Mucosa of rectum (tissue), 2 donors: ENCODE measurements around the gene SEZ6L2.

Experiments used
- H3K27ac ChIP-seq, 2 donors: one replicate each; pipeline ENCODE4 v1.7.0; 2013; ENCODE audit warnings: inconsistent platforms in 2 of 2, low read depth in 2 of 2, low read length in 2 of 2
- H3K27me3 ChIP-seq, 2 donors: one replicate each; pipeline ENCODE4 v1.7.0; 2013; ENCODE audit warnings: low read length in 2 of 2; ENCODE audit not compliant: control insufficient read depth in 2 of 2, insufficient read depth in 2 of 2
- H3K36me3 ChIP-seq, 2 donors: one replicate each; pipeline ENCODE4 v1.7.0; 2013; ENCODE audit warnings: low read length in 2 of 2; ENCODE audit not compliant: control insufficient read depth in 2 of 2, insufficient read depth in 2 of 2
- H3K4me1 ChIP-seq, 2 donors: one replicate each; pipeline ENCODE4 v1.7.0; 2013; ENCODE audit warnings: low read length in 2 of 2, mild to moderate bottlenecking in 1 of 2; ENCODE audit not compliant: control insufficient read depth in 2 of 2, insufficient read depth in 2 of 2
- H3K4me3 ChIP-seq, 2 donors: one replicate each; pipeline ENCODE4 v1.7.0; 2013; ENCODE audit warnings: low read length in 2 of 2
- H3K9ac ChIP-seq, 2 donors: one replicate each; pipeline ENCODE4 v1.7.0; 2013; ENCODE audit warnings: low read length in 2 of 2, low read depth in 1 of 2, mild to moderate bottlenecking in 1 of 2
- H3K9me3 ChIP-seq, 2 donors: one replicate each; pipeline ENCODE4 v1.7.0; 2013; ENCODE audit warnings: low read length in 2 of 2; ENCODE audit not compliant: control insufficient read depth in 2 of 2
- donor health status: healthy.
- donor health status: Normal muscosa, but diverticular disease.

Gene SEZ6L2

DNA sequence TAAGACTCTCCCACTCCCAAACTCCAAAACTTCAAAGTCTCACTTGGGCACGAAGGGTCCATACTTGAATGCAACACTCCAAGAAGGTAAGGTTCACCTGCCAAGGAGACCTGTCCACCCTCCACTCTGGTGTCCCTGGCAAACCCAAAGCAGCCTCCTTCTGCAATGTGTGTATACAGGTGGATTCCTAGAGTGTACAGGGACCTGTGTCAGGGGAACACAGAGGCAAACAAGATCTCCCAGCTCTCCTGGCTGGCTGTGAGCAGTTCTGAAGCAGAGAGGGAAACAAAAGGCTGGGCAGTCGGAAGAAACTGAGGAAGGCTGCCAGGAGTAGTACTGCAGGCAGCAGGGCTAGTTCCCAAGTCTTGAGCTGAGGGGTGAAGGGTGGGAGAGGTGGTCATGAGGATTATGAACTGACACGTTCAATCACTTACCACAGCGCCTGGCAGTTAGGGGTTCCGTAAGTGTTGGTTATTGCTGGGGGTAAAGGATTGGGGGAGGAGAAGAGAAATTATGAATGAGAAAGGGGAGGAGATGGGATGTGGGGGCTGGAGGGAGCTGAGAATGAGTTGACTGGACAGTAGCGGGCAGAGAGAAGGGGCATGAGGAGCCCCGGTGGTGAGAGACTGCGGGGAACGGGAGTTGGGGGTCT is 25.9 kb upstream of the SEZ6L2 start:
- Histone ChIP-seq H3K36me3 (peaks cover 16 to 21% of the 10 kb centered on the region in 2 donors), H3K27ac (no peak overlapping the region)

DNA sequence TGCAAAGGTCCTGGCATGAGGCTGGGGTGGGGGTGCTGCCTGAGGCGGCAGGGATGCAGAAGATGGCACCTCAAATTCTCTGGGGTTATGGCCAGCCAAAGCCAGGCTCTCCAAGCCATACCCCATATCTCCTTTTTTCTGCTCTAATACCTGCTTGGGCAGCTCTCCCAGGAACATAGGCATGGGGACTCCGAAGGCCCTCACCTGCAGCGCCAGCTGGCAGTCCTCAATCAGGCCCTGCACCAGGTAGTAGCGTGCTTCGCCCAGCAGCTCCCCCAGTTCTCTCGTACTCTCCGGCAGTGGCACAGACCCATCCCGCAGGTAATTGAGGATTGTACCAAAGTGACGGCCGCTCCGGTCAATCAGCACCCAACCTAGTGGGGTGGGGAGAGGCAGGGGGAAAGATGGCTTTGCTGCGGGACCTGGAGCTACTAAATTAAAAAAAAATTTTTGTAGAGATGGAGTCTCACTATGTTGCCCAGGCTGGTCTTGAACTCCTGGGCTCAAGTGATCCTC is 23.7 kb upstream of the SEZ6L2 start:
- Histone ChIP-seq H3K9me3 (no peaks in the 10 kb centered on the region), H3K36me3 (peaks cover 21 to 33% of the 10 kb centered on the region in 2 donors), H3K27me3 (no peaks in the 10 kb centered on the region), H3K27ac (no peak overlapping the region), H3K9ac (no peak overlapping the region), H3K4me3 (no peak overlapping the region), H3K4me1 (peaks cover 19% of the 10 kb centered on the region in 2 donors)

More for the DNA sequence above, 25.9 kb upstream of the SEZ6L2 start:
- Histone ChIP-seq H3K9ac (peak overlapping the region; percentile 47 to 83), H3K4me3 (peak overlapping the region; percentile 91 to 92), H3K9me3 (no peaks in the 10 kb centered on the region), H3K4me1 (peaks cover 19% of the 10 kb centered on the region in 2 donors), H3K27me3 (no peaks in the 10 kb centered on the region)

DNA sequence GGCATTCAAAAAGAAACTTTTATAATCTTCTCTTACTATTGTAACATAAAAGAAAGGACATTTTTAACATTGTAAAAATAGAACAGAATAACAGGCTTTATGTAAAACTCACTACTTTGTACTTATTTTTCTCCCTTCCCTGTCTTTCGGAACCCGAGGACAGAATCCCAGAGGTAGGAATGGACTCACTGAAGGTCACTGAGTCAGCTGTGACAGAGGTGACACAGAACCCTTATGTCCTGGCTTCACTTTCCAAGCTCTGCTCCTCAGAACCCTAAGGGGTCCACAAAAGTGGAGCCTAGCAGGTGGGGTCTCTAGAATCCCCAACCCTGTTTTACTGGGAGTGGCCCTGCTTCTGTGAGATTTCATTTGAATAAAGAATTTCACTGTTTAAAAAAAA is 23.0 kb upstream of the SEZ6L2 start:
- Histone ChIP-seq H3K4me1 (peaks cover 17% of the 10 kb centered on the region in 2 donors), H3K9me3 (no peaks in the 10 kb centered on the region), H3K9ac (no peak overlapping the region), H3K36me3 (peaks cover 21 to 34% of the 10 kb centered on the region in 2 donors), H3K27ac (no peak overlapping the region), H3K4me3 (no peak overlapping the region), H3K27me3 (no peaks in the 10 kb centered on the region)

DNA sequence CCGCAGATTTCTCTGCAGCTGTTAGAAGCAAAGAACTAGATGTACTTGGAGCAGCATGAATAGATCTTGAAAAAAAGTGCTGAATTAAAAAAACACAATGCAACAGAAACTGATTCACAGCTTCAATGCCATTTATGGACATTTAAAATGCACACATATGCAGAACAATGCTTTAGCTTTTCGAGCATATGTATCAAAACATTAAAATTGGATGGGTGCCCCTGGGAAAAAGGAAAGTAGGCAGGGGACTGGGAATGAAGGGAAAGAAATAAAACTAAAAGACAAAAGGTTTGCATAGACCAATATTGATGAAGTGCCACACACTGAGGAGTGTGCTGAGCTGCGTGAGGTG is 21.7 kb upstream of the SEZ6L2 start:
- no peaks in the 10 kb centered on the region for H3K9me3 ChIP-seq
- H3K36me3 ChIP-seq, result peaks cover 21 to 34% of the 10 kb centered on the region in 2 donors
- no peak overlapping the region for H3K9ac ChIP-seq
- no peaks in the 10 kb centered on the region for H3K27me3 ChIP-seq
- H3K27ac ChIP-seq, result no peak overlapping the region
- H3K4me3 ChIP-seq, result no peak overlapping the region
- H3K4me1 ChIP-seq, result peaks cover 6 to 7% of the 10 kb centered on the region in 2 donors

DNA sequence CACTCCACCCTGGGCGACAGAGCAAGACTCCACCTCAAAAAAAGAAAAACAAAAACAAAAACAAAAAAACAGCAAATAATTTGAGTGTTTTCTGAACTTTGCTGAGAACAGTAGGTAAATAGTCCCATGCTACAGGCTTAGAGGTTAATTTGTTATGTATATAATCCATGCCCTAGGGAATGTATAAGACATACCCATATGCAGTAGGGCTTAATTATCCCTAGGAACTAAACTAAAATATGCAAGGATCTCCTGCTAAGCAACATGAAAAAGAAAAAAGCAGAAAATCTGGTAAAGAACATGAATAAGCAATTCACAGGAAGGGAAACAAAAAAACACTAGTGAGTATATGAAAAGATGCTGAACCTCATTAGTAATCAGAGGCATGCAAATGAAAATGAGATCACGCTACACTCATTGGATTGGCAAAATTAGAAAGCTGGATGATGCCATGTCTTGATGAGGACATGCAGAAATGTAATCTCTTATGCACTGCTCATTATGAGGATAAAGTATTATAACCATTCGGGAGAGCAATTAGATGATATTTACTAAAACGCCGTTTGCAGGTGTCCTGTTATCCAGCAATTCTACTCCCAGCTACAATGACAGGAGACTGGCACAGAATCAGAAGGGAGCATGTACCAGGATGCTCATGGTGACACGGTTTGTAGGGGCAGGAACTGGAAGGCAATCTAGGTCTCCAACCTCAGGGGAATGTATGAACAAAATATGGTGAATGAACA is 21.1 kb upstream of the SEZ6L2 start:
- no peaks in the 10 kb centered on the region for H3K27me3 ChIP-seq
- peaks cover 21 to 34% of the 10 kb centered on the region in 2 donors for H3K36me3 ChIP-seq
- H3K9ac ChIP-seq, result no peak overlapping the region
- H3K4me3 ChIP-seq, result no peak overlapping the region
- H3K4me1 ChIP-seq, result peaks cover 6 to 7% of the 10 kb centered on the region in 2 donors
- no peak overlapping the region for H3K27ac ChIP-seq
- H3K9me3 ChIP-seq, result no peaks in the 10 kb centered on the region

DNA sequence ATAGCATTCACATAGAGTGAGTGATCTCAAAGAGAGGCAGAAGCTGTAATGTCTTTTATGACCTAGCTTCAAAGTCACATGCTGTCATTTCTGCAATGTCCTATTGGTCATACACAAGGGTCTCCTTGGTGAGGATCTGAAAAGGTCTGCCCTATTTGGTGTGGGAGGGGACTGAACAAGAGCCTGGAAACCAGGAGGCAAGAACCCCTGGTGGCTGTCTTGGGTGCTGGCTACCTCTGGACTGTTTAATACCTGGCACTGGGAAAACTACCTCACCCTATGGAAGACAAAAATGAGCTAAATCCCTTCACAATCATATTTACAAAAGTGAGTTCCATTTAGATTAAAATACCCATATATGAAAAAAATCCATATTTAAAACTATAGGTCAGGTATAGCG is 17.6 kb upstream of the SEZ6L2 start:
- Histone ChIP-seq H3K4me1 (no peaks in the 10 kb centered on the region), H3K9ac (no peak overlapping the region), H3K4me3 (no peak overlapping the region), H3K9me3 (no peaks in the 10 kb centered on the region), H3K27me3 (no peaks in the 10 kb centered on the region), H3K27ac (no peak overlapping the region), H3K36me3 (peaks cover 21 to 29% of the 10 kb centered on the region in 2 donors)

DNA sequence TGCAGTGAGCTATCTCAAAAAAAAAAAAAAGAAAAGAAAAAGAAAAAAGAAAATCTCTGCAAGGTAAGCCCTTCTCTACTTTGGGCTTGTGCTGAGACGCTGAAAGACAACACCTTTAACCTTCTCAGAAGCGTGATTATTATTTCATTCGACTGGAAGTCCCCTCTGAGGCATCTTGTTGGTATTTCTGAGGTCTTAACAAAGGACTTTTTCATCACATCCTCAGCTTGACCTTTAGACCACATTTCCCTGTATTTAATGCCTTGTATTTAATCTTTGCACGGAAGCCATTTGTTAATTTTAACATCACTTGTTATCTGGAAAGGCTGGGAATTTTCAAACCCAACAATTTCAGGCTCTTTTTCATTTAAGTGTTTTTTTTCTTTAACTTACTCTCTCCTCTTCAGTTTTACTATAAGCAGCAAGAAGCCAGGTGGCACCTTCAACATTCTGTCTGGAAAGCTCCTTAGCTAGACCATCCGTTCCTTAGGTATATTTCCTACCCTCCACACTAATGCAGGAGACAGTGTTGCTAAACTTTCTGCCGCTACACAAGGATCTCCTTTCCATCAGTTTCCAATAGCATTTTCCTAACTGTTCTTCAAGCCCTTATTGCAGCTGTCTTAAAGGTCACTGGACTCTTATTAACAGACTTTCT is 16.4 kb upstream of the SEZ6L2 start:
- Histone ChIP-seq H3K27me3 (no peaks in the 10 kb centered on the region), H3K27ac (no peak overlapping the region), H3K9ac (no peak overlapping the region), H3K4me1 (no peaks in the 10 kb centered on the region), H3K36me3 (peaks cover 13 to 22% of the 10 kb centered on the region in 2 donors), H3K9me3 (no peaks in the 10 kb centered on the region), H3K4me3 (no peak overlapping the region)

DNA sequence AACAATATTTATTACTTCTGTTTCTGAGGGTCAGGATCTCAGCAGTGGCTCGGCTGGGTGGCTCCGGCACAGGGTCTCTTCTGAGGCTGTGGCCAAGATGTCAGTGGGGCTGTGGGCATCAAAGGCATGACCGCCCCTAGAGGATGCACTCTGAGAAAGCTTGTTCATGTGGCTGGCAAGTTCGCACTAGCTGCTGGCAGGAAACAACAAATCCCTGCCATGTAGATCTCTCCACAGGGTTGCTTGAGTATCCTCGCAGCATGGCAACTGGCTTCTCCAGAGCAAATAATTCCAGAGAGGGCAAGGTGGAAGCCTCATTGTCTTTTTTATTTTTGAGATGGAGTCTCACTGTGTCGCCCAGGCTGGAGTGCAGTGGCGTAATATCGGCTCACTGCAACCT is 14.2 kb upstream of the SEZ6L2 start:
- H3K9ac ChIP-seq, result no peak overlapping the region
- H3K9me3 ChIP-seq, result no peaks in the 10 kb centered on the region
- H3K4me1 ChIP-seq, result no peaks in the 10 kb centered on the region
- H3K36me3 ChIP-seq, result peaks cover 7% of the 10 kb centered on the region in 2 donors
- no peak overlapping the region for H3K27ac ChIP-seq
- no peak overlapping the region for H3K4me3 ChIP-seq
- H3K27me3 ChIP-seq, result no peaks in the 10 kb centered on the region

DNA sequence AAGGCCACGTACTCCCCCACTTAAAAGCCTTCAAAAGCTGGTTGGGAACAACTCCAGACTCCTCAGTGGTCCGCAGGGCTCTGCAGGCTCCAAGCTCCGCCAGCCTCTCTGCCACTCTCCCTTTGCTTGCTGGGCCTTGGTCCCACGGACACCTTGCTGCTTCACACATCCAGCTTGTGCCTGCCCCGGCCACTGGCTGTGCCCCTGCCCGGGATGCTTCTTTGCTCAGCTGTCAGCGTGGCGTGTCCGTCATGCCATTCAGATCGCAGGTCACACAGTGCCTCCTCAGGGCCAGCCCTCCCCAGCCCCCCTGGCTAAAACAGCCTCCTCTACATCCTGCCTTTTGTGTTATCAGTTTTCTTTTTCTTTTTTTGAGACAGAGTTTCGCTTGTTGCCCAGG is 12.7 kb upstream of the SEZ6L2 start:
- Histone ChIP-seq H3K4me3 (no peak overlapping the region), H3K27me3 (no peaks in the 10 kb centered on the region), H3K4me1 (no peaks in the 10 kb centered on the region), H3K9me3 (no peaks in the 10 kb centered on the region), H3K27ac (no peak overlapping the region), H3K9ac (no peak overlapping the region), H3K36me3 (peaks cover 4 to 7% of the 10 kb centered on the region in 2 donors)

DNA sequence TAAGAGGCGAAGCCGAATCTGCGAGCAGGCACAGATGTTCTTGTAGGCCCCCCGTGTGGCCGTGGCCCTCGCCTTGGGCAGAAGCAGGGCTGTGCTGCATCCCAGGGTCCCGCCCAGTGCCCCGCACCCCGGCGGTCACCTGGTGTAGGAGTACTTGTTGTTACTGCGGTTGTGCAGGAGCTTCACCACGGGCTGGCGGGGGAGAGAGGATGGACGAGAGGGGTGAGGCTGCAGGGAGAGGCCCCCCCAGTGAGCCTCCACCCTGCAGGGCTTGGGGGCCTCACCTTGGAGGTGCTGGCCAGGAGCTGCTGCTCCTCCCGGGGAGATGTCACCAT is 12.3 kb upstream of the SEZ6L2 start:
- Histone ChIP-seq H3K27ac (no peak overlapping the region), H3K36me3 (peaks cover 4 to 7% of the 10 kb centered on the region in 2 donors), H3K4me1 (no peaks in the 10 kb centered on the region), H3K4me3 (no peak overlapping the region), H3K9me3 (no peaks in the 10 kb centered on the region), H3K9ac (no peak overlapping the region), H3K27me3 (no peaks in the 10 kb centered on the region)
